EH (cell line): ENCODE data around the gene MRPS33.
A peak's percentile ranks its signal among the peaks of the same experiment; 100 is the strongest.
"Not testable (repeated sequence)": the region's sequence is repeated elsewhere in the genome, so short reads cannot be mapped to it uniquely, and the experiment has no call there.

Experiments used
- DNase-seq: peaks from one replicate; pipeline ENCODE4 v3.0.0-alpha.2; 2015; ENCODE audit warnings: low read depth

Gene MRPS33

DNA sequence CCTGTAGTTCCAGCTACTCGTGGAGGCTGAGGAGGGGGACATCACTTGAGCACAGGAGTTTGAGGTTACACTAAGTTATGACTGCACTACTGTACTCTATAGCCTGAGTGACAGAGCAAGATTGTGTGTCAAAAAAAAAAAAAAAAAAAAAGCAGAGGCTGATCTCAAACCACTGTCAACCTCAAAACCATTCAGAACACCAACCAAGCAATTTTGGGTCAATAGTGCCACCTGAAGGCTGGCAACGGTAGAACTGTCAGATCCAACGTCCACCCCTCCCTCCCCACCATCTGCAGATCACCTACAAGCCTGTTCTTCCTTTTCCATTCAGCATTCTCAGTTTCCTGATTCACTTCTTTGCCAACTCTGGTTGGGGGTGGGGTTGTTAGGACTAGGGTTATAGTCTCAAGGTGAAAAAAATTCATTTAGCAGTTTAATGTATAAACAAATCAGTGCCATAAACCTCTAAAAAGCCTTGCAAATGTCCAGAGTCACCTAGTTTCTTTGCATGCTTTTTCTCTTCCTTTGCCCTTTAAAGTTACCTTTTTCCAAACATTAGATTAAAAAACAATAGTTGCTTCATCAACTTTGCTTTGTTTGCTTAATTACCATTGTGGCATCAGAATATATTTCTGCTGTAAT lies 2.6 kb downstream of the MRPS33 start:
- peak; percentile 65 for DNase-seq

DNA sequence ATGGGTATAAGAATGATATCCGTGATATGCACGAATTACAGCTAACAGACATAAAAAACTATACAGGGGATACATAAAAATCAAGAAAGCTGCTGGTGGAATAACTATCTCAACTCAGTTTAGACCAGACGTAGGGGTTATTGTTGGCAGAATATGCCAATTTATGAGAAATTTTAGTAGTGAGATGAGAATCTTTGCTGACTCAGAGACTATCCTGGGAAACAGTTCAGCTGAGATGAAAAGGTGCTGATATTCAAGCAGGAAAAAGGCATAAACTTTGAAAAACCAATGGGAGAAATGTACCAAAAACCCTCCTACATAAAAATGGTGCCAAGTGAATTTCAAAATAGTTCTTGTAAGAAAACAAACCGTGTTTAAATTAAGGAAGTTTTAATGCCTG lies 3.3 kb downstream of the MRPS33 start:
- DNase-seq, result no peak

DNA sequence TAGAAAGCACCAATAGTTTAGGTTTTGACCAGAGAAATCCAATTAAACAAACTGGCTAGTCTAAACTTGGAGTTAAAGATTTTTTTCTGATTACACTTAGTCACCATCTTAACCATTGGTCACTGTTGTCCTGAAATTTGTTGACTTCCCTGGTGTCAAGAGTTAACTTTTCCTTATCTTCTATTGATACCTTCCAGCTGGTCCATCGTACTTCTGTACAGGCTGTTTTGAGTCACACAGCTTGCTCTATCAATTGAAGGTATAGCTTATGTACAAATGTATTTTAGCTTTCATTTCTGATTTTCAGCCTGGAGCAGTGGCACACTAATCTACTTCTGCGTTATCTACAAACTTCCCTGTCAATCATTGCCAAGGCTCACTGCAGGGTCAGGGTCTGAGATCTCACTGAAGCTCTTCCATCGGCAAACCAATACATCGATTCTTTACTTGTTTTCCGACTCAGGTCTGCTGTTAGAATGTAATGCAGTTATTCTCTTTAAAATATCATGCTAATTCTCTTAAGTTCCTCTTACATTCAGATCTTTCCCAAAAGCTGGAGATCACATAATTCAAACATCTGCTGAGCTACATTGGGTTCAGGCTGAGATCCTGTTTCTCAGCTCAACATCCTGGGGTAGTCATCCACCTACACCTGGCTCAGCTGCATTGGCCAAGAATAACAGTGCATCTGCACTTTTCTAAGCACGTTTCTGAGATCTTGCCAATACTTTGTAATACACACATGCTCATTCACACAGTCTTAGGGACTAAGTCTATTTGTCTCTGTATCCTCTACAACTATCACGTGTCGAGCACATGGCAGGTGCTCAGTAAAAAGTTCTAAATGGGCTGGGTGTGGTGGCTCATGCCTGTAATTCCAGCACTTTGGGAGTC lies 11.3 kb downstream of the MRPS33 start:
- no peak for DNase-seq

DNA sequence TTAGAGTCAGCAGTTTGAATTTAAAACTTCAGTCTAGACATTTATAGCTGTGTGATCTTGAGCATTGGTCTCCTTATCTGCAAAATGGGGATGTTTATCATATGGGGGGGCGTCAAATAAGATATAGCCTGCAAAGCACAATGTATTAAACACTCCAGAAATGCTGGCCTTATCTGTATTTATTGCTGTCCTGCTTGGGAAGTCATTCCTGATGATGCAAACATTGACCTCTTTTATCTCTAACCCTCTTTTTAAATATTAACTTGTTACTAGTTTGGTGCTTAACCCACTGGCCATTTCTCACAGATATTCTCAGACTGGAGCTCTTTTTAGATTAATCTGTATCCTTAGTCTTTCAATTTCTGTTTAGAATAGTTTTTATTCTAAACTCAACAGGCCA lies 13.2 kb downstream of the MRPS33 start:
- DNase-seq, result no peak

DNA sequence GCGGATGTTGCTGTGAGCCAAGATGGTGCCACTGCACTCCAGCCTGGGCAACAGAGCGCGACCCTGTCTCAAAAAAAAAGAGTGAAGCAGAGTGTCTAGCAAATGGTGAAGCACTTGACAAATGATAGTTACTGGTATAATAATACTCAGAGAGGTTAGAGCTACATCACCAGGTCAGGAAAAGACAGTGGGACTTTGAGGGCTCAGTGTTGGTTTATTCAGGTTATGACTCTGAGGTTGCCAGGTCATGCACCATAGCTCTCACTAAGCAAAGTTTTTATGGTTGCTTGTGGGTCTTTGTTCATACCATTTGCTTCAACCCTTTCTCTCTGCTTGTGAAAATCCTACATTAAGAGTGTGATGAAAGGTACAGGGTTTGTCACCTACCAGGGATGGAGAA lies 13.6 kb downstream of the MRPS33 start:
- no peak for DNase-seq

DNA sequence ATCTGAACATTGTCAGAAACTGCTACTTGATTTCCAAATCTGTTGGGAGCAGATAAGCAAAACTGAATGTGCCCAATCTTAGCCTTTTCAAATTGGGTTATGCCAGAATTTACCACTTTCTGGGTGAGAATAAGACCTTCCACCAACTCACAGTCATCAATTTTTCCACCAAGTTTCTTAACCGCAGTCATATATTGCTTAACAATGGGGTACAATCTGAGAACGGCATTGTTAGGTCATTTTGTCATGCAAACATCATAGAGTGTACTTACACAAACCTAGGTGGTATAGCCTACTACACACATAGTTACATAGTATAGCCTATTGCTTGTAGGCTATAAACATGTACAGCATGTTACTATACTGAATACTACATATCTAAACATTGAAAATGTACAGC lies 16.0 kb downstream of the MRPS33 start:
- no peak for DNase-seq

DNA sequence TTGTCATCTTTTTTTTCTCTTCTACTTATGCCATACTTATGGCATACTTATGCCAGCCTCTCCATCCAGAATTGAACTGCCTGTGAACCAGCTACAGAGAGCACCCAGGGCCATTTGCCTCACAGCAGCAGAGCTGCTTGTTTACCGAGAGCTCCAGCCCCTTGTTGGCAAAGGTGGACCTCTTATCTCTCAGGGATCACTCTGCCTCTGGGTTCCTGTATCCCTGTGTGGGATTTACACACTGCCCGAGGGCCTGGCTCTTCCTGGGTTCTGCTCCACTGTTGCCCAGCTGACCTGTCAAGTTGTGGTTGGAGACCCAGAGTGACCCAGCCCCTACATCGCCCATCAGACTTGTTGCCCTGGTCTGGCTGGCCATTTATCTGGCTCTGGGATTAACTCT lies 22.3 kb downstream of the MRPS33 start:
- DNase-seq, result no peak

DNA sequence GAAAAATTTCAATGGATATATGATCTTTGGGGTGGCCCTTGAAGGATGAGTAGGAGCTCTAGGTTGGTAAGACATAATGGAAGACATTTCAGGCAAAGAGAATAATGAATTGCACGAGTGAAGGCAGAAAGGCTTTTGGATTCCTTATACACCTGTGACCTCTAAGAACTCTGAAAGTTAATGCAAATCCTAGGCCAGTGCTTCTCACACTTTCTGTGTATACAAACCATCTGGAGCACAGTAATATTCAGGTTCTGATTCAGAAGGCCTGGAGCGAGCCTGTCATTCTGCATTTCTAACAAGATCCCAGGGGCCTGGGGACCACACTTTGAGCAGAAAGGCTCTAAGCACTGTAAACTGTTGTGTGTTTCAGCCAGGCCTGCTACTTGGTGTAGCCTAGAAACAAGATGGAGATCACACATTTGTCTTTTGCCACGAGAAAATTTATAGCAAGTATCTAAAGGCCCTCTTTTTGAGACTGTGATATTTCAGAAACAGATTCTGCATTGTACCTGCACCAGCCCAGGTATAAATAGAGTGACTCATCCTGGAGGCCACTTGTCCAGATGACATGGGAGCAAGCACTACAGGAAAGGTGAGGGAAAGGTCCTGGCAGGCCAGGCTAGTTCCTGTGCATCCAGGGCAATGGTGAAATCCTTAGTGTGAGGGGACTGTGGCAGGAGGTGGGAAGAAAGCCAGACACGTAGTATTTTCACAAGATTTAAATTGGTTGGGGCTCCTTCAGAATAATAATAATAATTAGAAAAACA lies 24.4 kb downstream of the MRPS33 start:
- DNase-seq, result no peak

DNA sequence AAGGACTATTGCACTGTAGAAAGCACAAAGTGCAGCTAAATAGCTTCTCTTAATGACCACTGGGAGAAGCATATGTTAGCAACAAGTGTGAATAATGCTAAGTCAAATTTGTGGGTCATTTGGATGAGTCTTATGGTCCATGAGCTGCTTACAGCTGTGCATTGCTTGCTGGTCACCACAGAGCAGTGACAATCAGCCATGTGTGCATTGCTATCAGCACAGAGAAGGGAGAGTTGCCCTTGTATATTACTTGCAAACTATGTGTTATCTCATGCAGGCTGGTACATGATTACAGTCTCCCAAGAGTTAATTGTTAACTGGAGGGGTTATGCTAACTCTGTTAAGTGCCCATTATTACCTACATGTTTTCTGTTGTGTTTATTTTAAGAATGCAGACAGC lies 25.7 kb downstream of the MRPS33 start:
- no peak for DNase-seq

DNA sequence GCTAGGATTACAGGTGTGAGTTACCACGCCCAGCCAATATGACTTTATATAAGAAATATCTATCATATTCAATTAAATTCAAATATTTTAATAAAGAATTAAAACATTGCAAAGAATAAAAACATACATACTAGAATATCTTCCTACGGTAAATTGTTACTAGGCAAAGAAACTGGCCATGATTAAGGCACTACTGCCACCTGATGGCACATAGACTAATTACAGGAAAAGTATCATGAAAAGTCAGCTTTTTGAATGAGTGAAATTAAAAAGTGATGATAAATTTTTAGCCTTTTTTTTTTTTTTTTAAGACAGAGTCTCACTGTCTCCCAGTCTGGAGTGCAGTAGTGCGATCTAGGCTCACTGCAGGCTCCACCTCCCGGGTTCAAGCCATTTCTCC lies 30.9 kb downstream of the MRPS33 start:
- peak; percentile 19 for DNase-seq

DNA sequence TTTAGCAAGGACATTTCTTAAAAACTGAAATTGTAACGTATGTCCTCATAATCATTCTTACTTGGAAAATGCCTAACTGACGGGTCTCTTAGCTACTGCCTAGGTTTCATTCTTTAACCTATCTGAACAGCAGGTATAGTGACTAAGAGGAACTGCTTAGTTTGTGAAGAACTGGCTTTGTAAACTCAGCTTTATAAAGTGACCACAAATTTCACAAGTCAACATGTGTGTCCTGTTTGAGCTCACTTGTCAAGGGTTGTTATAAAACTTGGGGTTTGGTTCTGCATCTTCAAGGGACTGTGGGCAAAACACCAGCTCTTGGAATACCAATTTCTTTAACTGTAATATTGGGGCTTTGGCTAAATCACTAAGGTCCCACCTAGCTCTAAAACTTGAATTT lies 32.2 kb downstream of the MRPS33 start:
- DNase-seq, result no peak

DNA sequence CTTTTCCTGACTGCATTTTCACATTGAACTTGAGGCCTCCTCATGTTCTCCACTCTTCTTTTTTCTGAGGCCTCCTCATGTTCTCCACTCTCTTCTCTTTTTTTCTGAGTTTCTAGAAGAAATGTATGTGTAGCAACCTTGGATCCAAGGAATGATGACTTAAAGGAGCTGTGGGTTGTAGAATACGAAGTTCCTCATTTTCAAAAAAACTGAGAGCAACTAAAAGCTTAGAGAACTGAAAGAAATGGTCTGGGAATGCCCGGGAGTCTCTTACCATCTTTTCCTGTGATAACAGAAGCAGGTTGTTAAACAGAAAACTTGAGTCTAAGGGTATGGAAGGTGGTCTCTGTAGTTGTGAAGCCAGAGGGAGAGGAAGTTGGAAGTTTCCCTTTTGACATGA lies 32.8 kb downstream of the MRPS33 start:
- DNase-seq, result no peak

DNA sequence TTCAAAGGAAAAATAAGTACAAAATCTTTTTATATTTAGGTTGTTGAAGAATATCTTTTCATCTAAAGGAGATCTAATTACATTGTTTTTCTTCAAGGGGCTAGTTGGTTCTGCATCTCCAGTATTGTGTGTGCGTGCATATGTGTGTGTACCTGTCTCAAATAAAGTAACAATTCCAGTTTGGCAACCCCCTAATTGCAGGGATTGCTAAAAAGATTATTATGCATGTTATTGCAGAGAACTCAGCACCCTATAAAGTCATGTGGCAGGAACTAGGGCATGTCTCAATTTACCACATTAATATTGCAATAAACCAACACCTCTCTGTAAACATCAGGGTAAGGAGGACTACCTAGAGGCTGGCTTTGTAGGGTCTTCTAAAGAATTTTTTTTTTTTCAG lies 37.0 kb downstream of the MRPS33 start:
- DNase-seq, result no peak

DNA sequence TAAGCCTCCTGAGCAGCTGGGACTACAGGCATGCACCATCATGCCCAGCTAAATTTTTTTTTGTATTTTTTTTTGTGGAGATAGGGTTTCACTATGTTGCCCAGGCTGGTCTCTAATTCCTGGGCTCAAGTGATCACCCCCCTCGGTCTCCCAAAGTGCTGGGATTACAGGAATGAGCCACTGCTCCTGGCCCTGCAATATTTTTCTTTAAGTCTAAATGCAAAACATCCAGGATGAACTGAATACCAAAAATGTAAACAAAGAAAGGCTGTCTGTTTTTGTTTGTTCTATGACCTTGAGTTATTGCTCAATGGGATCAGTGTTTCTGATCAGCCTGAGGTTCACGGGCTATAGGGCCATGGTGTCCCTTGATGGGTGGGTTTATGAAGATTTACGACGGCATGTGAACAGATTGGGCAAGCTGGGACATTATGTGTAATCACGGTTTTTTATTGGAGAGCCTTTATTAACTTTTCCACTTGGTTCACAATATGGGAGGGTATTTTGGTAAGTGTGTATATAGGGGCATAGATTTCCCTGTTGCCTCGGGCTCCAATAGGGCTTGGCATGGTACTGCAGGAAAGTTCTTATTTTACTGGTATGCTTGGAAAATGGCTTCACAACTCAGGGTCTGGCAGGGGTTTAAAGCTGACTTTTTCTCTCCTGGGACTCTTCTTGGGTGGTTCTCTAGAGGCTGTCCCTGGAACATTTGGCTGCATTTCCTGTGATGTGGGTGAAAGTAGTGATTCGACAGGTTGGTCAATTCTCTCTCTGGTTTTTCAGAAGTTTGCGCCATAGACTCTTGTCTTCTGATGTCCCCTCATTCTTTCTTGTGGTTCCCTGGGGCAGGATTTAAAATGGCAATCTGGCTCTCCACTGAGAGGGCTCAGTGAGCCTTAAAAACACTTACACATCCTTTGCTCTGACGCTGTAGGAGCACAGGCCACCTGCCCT lies 41.6 kb downstream of the MRPS33 start:
- no peak for DNase-seq

DNA sequence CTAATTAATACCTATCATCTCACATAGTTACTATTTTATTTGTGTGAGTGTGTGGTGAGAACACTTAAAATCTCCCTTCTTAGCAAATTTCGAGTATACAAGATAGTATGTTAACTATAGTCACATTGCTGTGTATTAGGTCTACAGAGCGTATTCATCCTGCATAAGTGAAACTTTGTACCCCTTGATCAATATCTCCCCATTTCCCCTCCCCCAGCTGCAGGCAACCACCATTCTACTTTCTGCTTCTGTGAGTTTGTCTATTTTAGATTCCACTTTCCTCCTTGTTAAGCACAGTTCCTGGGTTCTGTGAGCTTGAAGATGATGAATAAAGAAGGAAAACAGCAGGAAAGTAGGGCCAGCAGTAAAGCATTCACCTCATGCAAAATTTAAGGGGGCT lies 42.4 kb downstream of the MRPS33 start:
- DNase-seq, result no peak

DNA sequence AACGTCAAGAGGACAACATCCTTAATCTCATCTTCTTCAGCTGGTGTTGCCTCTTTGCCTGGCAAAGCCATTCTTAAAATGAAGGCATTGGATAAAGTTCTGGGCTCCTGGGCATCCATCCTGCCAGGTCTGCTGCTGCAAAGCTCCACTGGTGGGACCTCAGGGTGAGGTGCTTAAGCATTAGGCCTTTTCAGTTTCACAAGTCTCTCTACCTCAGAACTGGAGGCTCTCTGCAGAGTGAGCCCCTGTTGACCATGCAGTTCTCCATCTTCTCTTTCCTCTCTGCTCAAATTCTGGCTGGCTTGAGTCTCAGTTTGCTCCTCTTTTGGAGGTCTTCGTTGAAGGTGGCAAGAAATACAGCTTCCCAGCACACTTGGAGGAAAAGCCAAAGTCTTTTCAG lies 47.3 kb downstream of the MRPS33 start:
- DNase-seq, result no peak

DNA sequence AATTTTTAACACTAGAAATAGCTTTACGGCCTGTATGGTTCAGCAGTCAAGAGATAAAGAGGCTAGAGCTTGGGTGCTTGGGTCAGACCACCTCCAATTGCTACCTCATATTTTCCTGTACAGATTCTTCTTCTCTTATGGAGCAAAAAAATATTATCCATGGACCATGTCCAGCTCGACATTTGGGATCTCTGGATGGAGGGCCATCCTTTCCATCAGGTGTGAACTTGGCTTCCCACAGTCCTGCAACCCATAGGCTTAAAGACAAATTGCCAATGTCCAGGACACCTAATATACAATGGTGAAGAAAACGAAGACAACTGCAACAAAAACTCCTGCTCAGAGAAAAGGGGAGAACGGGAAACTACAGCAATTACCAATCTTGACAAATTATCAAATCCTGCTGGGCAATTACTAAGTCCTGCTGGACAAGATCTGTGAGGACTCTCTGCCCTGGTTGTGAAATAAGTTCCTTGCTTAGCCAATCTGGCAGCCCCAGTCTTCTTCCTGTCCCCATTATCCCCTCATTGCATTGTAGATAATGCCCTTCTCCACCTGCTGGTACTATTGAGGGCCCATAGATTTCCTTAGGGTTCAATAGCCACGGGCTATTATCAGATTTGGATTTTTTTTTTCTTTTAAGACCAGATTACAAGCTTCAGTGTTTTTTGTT lies 48.1 kb downstream of the MRPS33 start:
- no peak for DNase-seq

DNA sequence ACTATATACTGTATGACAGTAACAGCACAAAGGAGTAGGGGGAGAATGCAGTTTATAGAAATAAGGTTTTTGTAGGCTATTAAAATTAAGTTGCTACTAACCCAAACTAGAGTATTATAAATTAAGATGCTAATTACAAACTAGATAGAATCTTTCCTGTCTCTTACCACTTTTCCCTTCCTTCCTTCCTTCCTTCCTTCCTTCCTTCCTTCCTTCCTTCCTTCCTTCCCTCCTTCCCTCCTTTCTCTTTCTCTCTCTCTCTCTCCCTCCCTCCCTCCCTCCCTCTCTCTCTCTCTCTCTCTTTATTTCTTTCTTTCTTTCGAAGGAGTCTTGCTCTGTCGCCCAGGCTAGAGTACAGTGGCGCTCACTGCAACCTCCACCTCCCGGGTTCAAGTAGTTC lies 53.6 kb downstream of the MRPS33 start:
- no peak for DNase-seq

DNA sequence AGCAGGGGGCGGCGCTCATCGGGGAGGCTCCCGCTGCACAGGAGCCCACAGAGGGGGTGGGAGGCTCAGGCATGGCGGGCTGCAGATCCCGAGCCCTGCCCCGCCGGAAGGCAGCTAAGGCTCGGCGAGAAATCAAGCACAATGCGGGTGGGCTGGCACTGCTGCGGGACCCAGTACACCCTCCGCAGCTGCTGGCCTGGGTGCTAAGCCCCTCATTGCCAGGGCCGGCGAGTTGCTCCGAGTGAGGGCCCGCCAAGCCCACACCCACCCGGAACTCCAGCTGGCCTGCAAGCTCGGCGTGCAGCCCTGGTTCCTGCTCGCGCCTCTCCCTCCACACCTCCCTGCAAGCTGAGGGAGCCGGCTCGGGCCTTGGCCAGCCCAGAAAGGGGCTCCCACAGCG lies 57.8 kb downstream of the MRPS33 start:
- DNase-seq, result not testable (repeated sequence)
